HG03558 (cell line): Measurements from ENCODE around the gene COQ3.

Experiments
- ATAC-seq: cut with Tn5 transposase; IDR thresholded peaks from one replicate; pipeline ENCODE4 v1.9.1; 2021; ENCODE audit warnings: moderate number of reproducible peaks; ENCODE audit not compliant: unreplicated experiment; ENCODE audit errors: extremely low read depth

COQ3 gene

GRCh38 chr6:99390896-99391295, 3.1 kb downstream of the COQ3 start:
- ATAC-seq: no peak

- ATAC-seq: no peak
Observed at GRCh38 chr6:99384507-99384906, 9.5 kb downstream of the COQ3 start.

- no peak for ATAC-seq
Observed at GRCh38 chr6:99378636-99379035, 15.4 kb downstream of the COQ3 start.

DNA sequence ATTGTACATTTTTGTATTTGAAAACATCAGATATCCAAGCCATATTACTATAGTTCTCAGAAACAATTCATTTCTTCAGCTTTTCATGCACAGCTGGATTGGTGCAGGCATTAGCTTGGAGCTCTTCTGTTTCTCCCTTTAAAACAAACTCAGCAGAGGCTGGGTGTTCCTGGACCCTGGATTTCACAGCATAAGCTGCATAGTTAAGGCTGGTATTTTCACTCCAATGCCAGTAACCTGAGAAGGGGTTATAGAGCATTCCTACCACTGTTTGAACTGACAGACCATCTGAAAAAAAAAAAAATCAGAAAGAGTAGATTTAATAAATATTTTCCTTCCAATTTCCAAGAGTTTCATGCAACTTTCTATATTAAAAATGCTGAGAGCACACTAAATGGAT, 24.5 kb downstream of the COQ3 start:
- ATAC-seq: no peak

- no peak for ATAC-seq
Observed at GRCh38 chr6:99366852-99367251, 27.1 kb downstream of the COQ3 start.

- ATAC-seq: peak; percentile 94
Observed at GRCh38 chr6:99364026-99364425, 30.0 kb downstream of the COQ3 start.

GRCh38 chr6:99362678-99363268, 31.2 kb downstream of the COQ3 start:
- no peak for ATAC-seq

GRCh38 chr6:99359800-99360199, 34.2 kb downstream of the COQ3 start:
- ATAC-seq: no peak

GRCh38 chr6:99356641-99357040, 37.4 kb downstream of the COQ3 start:
- ATAC-seq: no peak

- no peak for ATAC-seq
Observed at GRCh38 chr6:99354983-99355382, 39.0 kb downstream of the COQ3 start.

GRCh38 chr6:99353126-99353525, 40.9 kb downstream of the COQ3 start:
- ATAC-seq: no peak

- no peak for ATAC-seq
Observed at GRCh38 chr6:99350573-99350972, 43.4 kb downstream of the COQ3 start.

GRCh38 chr6:99349171-99350141, 44.5 kb downstream of the COQ3 start, which contains the start of gene FAXC:
Gene FAXC, minus strand, starts transcription at chr6:99349674. Its CDS starts 302 bp downstream, at chr6:99349372.
- no peak for ATAC-seq

DNA sequence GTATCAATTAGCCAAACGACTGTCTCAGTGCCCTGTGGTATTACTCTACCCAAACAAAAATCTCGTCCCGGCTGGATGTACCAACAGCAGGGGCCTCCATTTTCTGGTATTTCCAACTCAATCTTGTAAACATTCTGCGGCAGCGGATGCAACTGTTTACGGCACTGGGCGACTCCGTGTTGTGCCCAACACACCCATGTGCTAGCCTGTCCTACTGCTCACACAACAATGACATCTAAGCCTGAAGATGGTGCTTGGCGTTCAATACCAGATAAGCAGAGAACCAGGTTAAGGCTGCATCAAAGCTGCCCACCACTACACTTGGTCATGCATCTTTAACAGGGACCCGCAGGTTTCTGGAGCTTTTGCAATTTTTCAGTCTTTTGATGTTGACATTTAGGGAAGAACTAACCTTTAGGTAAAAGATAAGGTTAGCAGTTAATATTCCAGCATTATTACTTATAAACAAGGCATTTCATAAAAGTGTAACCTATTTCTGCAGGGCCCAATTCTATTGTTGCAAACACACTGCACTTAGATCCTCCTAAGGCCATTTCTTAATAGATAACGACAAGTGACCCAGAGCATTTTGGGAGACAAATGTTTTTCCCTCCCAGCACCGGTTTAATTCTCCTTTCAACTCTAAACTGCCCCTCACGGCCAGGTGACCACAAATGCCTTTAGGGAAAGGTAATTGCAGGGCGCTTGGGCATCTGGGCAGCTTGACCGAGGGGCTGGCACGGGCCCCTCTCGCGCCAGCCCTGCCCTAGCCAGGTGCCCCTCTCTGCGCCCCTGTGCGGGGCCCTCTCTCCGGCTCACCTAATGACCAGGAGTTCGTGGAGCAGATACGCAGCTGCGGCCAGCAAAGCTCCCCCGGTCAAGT, 45.5 kb downstream of the COQ3 start:
- ATAC-seq: no peak

- no peak for ATAC-seq
Observed at GRCh38 chr6:99347804-99348203, 46.2 kb downstream of the COQ3 start.

DNA sequence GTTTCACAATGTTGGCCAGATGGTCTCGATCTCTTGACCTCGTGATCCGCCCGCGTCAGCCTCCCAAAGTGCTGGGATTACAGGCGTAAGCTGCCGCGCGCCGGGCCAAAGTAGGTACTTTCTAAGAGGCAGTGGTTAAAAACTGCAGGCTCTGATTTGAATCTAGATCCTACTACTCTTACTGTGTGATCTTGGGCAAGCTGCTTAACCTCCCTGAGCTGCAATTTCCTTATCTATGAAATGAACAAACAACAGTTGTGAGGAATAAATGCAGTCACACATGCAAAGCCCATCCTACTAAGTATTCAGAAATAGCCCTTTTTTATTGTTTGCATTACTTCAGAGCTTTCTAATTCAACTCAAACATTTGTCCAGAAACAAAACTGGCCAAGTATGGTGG, 47.4 kb downstream of the COQ3 start:
- no peak for ATAC-seq

- ATAC-seq: no peak
Observed at GRCh38 chr6:99345164-99345563, 48.8 kb downstream of the COQ3 start.

GRCh38 chr6:99344289-99344688, 49.7 kb downstream of the COQ3 start:
- no peak for ATAC-seq

- ATAC-seq: no peak
Observed at GRCh38 chr6:99341862-99342455, 52.0 kb downstream of the COQ3 start.

DNA sequence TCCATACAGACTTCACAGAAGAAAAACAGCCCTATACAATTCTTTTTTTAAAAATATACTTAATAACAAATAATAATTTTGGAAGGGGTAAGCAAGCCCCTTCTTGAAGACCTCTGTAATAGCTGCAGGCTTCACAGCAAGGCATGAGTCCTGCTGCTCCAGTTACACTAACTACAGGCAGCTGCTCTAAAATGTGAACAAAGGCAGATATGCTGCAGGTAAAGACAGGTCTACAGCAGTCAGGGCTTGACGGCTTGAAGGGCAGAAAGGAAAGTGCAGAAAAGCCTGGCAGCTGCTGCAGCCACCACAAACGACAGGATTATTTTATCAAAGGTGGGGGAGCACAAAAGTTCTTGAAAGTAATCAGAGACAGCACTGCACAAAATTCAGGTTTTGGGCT, 55.8 kb downstream of the COQ3 start:
- no peak for ATAC-seq
